ENCODE results near the gene APOBEC4. TPM values are rescaled to one million over a fixed set of nuclear protein-coding genes. Genes with fewer than 3 reads are reported as not detected.
A peak's percentile ranks its signal among the peaks of the same experiment; 100 is the strongest.

APOBEC4 gene
- total and polyA plus RNA-seq, 10 of the 15 experiments (the other 5 are each of a cell fraction or from before 2014, with no cell fraction given), result 0.04 to 0.25 (median 0.06) TPM; not detected in 5

DNA sequence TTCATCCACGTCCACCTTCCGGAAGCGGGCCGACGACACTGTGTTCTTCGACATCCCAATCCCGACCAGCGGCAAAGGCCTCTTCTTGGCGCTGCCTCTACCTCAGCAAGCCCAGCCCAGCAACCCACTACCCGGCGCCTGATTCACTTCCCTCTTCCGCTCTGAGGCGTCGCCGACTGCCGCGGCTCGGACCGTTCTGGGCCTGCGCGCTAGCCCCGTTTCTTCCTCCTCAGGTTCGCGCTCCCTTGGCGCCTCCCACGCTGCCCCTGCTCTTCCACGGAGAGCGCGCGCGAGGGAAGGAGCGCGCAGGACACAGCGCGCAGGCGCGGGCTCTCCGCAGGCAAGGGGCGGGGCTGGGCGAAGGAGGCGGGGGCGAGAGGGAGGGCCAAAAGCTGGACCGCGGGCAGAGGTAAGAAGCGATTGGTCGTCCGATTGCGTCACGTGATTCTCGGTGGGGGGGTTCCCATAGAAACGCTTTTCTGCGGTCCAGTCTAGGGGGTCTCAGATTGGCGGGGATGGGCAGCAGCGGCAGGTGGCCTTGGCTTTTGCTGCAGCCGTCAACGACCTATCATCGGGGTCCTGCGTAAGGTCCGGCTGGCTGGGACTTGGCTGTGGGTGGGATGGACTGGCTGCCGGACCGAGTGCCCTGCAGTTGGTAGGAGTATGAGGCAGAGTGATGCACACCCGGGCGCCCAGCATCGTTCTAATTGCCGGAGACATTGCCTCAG, 17.3 kb downstream of the APOBEC4 start, which contains the start of gene ARPC5 (continued):
- TF ChIP-seq, protein P1, sequence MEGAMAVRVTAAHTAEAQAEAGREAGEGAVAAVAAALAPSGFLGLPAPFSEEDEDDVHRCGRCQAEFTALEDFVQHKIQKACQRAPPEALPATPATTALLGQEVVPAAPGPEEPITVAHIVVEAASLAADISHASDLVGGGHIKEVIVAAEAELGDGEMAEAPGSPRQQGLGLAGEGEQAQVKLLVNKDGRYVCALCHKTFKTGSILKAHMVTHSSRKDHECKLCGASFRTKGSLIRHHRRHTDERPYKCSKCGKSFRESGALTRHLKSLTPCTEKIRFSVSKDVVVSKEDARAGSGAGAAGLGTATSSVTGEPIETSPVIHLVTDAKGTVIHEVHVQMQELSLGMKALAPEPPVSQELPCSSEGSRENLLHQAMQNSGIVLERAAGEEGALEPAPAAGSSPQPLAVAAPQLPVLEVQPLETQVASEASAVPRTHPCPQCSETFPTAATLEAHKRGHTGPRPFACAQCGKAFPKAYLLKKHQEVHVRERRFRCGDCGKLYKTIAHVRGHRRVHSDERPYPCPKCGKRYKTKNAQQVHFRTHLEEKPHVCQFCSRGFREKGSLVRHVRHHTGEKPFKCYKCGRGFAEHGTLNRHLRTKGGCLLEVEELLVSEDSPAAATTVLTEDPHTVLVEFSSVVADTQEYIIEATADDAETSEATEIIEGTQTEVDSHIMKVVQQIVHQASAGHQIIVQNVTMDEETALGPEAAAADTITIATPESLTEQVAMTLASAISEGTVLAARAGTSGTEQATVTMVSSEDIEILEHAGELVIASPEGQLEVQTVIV (IDR thresholded peaks at IDR 0.05; ENCODE audit: borderline replicate concordance, partially characterized antibody), result no peak
- no peak for TF ChIP-seq TCF12 (IDR thresholded peaks at IDR 0.05; ENCODE audit: low read depth, low read length)
- peak; percentile 91 for TF ChIP-seq USF1 (IDR thresholded peaks at IDR 0.05; ENCODE audit: borderline replicate concordance, extremely low read length, insufficient read depth, low read depth, low read length)
- TF ChIP-seq NBN (IDR thresholded peaks at IDR 0.05), result peak; percentile 55; the same call in 1 of the 2 replicates
- TF ChIP-seq CTCF (IDR thresholded peaks at IDR 0.05 in 2 of 3, conservative IDR thresholded peaks at IDR 0.05 in 1 of 3; ENCODE audit: control insufficient read depth in 2 of 3, extremely low read depth in 1 of 3, insufficient read depth in 1 of 3, low read depth in 3 of 3, low read length in 3 of 3), result no peak
- peak; percentile 97 for TF ChIP-seq POLR2AphosphoS5 (IDR thresholded peaks at IDR 0.05; ENCODE audit: low read length)
- TF ChIP-seq, protein P2, sequence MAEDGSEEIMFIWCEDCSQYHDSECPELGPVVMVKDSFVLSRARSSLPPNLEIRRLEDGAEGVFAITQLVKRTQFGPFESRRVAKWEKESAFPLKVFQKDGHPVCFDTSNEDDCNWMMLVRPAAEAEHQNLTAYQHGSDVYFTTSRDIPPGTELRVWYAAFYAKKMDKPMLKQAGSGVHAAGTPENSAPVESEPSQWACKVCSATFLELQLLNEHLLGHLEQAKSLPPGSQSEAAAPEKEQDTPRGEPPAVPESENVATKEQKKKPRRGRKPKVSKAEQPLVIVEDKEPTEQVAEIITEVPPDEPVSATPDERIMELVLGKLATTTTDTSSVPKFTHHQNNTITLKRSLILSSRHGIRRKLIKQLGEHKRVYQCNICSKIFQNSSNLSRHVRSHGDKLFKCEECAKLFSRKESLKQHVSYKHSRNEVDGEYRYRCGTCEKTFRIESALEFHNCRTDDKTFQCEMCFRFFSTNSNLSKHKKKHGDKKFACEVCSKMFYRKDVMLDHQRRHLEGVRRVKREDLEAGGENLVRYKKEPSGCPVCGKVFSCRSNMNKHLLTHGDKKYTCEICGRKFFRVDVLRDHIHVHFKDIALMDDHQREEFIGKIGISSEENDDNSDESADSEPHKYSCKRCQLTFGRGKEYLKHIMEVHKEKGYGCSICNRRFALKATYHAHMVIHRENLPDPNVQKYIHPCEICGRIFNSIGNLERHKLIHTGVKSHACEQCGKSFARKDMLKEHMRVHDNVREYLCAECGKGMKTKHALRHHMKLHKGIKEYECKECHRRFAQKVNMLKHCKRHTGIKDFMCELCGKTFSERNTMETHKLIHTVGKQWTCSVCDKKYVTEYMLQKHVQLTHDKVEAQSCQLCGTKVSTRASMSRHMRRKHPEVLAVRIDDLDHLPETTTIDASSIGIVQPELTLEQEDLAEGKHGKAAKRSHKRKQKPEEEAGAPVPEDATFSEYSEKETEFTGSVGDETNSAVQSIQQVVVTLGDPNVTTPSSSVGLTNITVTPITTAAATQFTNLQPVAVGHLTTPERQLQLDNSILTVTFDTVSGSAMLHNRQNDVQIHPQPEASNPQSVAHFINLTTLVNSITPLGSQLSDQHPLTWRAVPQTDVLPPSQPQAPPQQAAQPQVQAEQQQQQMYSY (CRISPR knock-in tag; IDR thresholded peaks at IDR 0.05), result no peak
- TF ChIP-seq EP300 (IDR thresholded peaks at IDR 0.05; ENCODE audit: borderline replicate concordance in 1 of 2, control insufficient read depth in 1 of 2, low read depth in 2 of 2, low read length in 2 of 2), result no peak
- peak; percentile 56; the same call in 1 of the 2 replicates for TF ChIP-seq RELB (IDR thresholded peaks at IDR 0.05; ENCODE audit: low read depth)
- peak; percentile 56; the same call in 1 of the 2 replicates for TF ChIP-seq RFX5 (IDR thresholded peaks at IDR 0.05; ENCODE audit: low read depth, low read length)
- TF ChIP-seq CBFB (IDR thresholded peaks at IDR 0.05; ENCODE audit: low read depth), result peak; percentile 58; the same call in 1 of the 2 replicates
- TF ChIP-seq FOXM1 (IDR thresholded peaks at IDR 0.05; ENCODE audit: low read depth, low read length), result no peak
- TF ChIP-seq NFXL1 (IDR thresholded peaks at IDR 0.05; ENCODE audit: borderline replicate concordance), result no peak
- TF ChIP-seq TAF1 (IDR thresholded peaks at IDR 0.05; ENCODE audit: borderline replicate concordance, low read depth, low read length), result peak; percentile 84; the same call in 1 of the 2 replicates
